Measurements from ENCODE around the gene OR5V1.
"Not testable (repeated sequence)": the region's sequence is repeated elsewhere in the genome, so short reads cannot be mapped to it uniquely, and the experiment has no call there.

The OR5V1 gene

DNA sequence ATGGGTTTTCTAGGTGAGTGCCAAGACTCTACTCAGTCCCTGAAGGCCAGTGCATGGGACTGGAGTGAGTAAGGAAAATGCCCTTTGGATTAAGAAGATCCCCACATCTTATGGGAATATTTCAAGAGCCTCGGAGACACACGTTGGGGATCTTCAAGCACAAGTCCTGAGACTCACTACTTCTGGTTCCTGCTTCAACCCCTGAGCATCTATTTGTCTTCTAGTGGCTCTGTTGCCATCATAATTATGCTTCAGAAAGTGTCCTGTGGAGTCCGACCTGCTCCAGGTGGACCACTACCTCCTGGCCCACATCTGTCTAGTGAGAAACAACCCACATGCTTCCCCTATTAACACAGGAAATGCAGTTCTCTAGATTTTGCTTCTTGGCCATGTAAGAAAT is at the start of gene OR5V1:
OR5V1 (minus strand) TSS at position 101 of the 400 bp plus-strand sequence. CDS start 12,670 bp downstream, outside the sequence.
- no peak for DNase-seq

DNA sequence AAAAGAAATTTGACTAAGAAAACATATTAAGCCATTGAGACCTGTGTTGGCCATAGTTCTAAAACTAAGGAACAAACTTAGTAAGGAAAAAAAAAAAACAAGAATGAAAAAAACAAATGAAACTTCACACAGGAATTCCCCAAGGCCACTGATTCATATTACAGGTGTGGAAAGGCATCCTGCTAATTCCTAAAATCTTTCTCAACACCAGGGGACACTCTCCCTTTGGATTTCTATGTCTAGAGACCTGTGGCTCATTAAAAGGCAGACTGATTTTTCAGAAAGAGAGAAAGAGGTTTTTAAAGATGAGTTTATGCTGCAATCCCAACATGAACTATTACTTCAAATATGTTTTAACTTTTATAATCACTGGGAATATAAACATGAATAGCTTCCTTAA is 45.9 kb upstream of the OR5V1 start, which contains the start of gene OR12D1:
OR12D1 (plus strand) TSS at position 341 of the 400 bp plus-strand sequence.
- no peak for DNase-seq

DNA sequence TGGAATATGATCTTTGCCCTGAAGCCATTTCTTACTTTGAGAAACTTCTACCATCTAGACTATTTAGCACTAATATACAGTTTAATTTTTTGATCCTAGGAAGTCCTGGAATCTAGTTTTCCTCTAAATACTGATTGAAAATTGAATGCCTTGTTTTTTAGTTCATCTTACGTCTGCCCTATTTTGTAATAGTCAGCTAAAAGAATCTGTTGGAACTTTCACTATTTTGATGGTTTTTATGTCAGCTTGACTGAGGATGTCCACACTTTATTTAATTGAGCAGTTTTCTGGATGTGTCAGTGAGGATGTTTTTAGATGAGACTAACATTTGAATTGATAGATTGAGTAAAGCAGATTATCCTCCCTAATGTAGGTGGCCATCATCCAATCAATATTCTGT is 35.1 kb upstream of the OR5V1 start:
- DNase-seq, result no peak

DNA sequence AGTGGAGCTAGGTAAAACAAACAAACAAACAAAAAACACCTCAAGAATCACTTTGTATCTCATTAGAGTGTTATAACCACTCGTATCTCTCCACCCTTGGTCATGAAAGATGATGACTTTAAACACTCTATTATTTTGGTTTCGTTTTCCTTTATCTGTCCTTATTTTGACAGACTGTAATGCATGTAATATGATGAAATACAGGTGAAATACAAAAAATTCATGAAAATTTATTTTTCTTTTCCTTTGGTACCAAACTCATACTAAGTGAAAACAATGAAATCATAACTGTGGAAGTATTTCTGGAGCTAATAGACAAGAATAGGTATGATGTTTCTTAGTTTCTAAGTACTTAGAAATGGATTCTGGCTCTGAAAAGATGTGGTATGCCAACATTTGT is 30.9 kb upstream of the OR5V1 start:
- DNase-seq, result no peak

DNA sequence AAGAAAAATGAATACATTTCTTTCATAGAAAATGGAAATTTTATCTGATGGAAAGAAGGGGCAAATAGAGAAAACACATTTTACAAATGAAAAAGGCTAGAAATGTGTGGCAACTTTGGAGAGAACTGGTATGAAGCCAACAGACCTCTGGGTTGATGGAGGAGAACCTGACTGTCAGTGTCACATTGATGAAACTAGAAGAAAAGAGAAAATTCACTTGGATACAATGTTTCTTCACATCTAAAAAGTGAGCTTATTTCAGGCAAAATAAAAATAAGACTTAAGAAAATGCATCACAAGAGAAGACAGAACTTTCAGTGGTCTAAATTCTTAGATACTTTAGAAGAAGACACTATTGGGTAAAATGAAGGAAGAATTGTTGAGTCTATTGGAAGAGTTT is 26.7 kb upstream of the OR5V1 start, which contains the start of gene OR12D2:
OR12D2 (plus strand) TSS at position 301 of the 400 bp plus-strand sequence. CDS start 1,069 bp downstream, outside the sequence.
- DNase-seq, result no peak

DNA sequence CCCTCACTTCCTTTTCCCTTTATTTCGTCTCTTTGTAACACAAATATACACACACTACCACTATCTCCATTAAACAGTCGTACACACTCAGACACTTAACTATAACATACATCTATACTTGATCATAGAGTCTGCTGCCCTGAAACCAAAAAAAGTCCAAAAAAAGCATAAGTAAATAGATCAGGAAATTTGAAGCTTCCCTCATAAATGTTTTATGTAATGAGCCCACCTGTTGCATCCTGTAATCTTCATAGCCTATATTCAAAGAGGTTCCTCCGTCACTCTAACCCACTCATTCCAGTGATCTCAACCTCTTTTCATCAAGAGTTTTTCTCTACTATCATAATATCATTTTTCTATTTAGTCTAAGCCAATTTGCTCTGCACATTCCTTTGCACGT is 19.9 kb upstream of the OR5V1 start:
- no peak for DNase-seq

DNA sequence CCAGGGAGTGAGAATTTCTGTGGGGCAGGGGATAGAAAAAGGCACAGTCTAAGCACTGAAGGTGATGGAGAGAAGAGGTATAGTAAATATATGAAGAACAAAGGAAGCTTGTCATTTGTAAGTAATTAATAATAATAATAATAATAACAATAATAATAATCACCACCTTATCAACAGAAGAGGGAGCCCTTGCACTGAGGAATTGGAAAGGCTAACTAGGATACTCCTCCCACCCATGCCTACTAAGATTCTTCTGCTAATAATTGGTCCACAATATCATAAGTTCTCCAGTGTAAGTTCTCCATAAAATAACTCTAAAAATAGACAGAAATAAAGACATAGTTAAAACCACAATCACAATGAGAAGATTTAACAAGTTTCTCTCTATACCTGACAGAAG is 7.3 kb upstream of the OR5V1 start:
- DNase-seq, result no peak

DNA sequence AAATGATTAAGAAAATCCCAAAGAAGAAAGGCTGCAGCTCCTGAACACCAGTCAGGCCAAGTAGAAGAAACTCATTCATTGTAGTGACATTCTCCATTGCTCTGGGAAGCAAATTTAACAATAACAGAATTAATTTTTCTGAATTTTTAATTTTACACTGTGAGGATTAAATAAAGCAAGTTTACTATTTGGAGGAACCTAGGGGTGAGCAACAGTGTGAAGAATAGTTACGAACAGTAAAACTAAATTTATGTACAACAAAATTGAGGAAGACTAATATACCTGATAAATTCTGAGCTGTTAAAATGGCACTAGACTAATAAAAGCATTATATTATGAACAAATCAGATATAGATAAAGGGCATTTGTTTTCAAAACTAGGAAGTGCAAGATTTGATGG is 6.5 kb upstream of the OR5V1 start, which contains the start of gene OR12D3:
OR12D3 (minus strand) TSS at position 101 of the 400 bp plus-strand sequence; CDS start at position 97, 4 bp downstream.
- DNase-seq, result no peak

DNA sequence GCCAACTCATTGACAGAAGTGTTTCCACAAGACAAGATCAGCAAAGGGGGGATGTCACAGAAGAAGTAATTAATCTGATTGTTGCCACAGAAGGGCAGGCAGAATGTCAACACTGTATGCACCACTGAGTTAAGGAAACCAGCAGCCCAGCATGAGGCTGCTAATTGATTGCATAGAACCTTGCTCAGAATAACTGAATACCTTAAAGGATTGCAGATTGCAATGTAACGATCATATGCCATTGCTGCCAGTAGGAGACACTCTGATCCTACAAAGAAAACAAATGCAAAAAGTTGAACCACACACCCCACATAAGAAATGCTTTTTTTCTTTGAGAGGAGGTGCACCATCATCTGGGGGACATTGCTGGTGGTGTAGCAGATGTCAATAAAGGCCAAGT is 13.1 kb downstream of the OR5V1 start:
- DNase-seq, result no peak

DNA sequence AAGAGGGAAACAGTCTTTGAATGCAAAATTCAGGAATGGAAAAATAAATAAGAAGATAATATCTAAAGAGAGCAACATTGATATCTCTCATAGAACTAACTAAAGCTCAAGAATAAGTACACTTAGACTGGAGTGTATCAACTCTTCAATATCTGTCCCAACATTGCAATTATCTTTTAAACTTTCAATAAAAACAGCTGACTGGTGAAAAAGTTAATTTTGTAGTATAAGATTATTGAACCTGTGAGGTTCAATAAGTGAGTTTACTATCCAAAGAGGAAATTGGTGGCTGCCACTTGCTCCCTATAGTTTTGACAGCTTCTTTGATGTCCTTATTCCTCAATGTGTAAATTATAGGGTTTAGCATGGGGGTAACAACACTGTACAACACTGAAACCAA is 13.7 kb downstream of the OR5V1 start:
- DNase-seq, result no peak

DNA sequence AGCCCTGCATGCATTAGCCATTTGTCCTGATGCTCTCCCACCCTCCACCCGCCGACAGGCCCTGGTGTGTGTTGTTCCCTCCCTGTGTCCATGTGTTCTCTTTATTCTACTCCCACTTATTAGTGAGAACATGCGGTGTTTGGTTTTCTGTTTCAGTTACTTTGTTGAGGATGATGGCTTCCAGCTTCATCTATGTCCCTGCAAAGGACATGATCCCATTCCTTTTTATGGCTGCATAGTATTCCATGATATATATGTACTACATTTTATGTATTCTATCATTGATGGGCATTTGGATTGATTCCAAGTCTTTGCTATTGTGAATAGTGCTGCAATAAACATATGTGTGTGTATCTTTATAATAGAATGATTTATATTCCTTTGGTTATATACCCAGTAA is 19.3 kb downstream of the OR5V1 start:
- DNase-seq, result not testable (repeated sequence)

DNA sequence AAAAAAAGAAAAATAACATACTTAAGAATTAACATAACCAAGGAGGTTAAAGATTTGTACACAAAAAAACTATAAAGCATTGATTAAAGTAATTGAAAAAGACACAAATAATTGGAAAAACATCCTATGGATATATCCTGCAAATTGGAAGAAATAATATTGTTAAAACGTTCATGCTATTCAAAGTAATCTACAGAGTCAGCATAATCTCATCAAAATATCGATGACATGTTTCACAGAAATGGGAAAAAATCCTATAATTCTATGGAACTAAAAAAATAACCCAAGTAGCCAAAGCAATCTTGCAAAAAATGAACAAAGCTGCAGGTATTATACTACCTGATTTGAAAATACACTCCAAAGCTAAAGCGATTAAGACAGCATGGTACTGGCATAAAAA is 23.3 kb downstream of the OR5V1 start:
- no peak for DNase-seq

DNA sequence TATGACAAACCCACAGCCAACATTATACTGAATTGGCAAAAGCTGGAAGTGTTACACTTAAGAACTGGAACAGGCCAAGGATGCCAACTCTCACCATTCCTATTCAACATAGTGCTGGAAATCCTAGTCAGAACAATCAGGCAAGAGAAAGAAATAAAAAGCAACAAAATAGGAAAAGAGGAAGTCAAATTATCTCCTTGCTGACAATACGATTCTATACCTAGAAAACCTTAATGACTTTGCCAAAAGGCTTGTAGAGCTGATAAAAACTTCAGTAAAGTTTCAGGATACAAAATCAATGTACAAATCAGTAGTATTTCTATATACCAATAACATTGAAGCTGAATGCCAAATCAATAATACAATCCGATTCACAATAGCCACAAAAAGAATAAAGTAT is 32.4 kb downstream of the OR5V1 start:
- no peak for DNase-seq

DNA sequence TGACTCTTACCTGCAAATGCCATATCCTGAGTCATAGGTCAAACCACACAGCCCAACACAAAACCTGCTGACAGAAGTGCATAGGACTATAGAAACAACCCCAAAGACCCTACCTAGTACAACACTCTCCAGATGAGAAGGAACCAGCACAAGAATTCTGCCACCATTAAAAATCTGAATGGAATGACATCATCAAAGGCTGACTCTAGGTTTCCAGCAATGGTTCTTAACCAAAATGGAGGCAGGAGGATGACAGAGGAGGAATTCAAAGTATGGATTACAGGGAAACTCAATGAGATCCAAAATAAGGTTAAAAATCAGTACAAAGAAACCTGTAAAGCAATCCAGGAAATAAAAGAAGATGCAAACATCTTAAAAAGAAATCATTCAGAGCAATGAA is 36.0 kb downstream of the OR5V1 start:
- no peak for DNase-seq

DNA sequence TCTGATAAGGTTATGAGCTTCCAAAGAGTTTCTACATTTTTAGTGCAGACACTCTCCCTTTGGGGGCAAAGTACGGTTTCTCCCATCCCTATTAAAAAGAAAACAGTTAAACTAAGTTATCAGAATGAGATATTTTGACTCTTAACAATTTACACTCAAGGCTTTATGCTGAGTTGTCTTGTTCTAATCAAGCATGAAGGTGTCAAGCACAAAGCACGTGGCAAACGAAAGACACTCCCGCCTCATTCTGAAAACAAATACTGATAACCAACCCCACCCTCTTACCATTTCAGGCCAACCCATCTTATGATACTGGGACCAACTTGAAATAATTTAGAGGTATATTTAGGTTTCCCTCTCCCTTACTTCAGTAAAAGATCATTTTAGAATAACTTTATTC is 42.9 kb downstream of the OR5V1 start:
- no peak for DNase-seq

DNA sequence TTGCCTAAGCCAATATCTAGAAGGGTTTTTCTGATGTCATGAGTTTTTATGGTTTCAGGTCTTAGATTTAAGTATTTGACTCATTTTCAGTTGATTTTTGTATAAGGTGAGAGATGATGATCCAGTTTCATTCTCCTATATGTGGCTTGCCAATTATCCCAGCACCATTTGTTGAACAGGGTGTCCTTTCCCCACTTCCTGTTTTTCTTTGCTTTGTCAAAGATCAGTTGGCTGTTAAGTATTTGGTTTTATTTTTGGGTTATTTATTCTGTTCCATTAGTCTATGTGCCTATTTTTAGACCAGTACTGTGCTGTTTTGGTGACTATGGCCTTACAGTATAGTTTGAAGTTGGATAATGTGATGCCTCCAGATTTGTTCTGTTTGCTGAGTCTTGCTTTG is 45.3 kb downstream of the OR5V1 start:
- not testable (repeated sequence) for DNase-seq

DNA sequence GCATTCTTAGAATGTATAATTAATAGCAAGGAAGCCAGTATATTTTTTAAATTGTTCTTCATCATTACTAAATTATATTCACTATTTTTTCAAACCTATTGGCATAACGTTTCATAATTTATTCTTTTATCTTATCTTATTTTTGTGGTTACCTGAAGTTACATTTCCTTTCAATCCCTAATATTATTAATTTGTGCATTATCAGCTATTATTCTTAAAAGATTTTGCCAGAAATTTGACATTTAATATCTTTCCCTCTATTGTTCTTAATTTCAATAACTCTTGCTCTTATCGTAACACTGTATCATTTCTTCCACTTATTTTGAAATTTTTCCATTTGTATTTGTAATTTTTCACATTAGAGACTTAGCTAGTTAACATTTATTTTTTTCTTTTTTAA is 48.7 kb downstream of the OR5V1 start:
- DNase-seq, result no peak
